ENCODE results near the gene NENF.

NENF gene

GRCh38 chr1:212458817-212459216 is 26.1 kb downstream of the NENF start:
- H3K4me3 ChIP-seq (ENCODE audit: low read length in 2 of 2): no peak overlapping the region
- no peaks in the 10 kb centered on the region for H3K27me3 ChIP-seq (ENCODE audit: control insufficient read depth in 2 of 2, insufficient read depth in 2 of 2, low read length in 2 of 2)
- H3K36me3 ChIP-seq (ENCODE audit: control insufficient read depth in 2 of 2, insufficient read depth in 2 of 2, low read length in 2 of 2): no peaks in the 10 kb centered on the region
- H3K9ac ChIP-seq (ENCODE audit: low read depth in 1 of 2, low read length in 2 of 2): no peak overlapping the region
- peaks cover 2 to 3% of the 10 kb centered on the region in 2 donors for H3K4me1 ChIP-seq (ENCODE audit: control insufficient read depth in 2 of 2, insufficient read depth in 2 of 2, low read length in 2 of 2)
- H3K9me3 ChIP-seq (ENCODE audit: control insufficient read depth in 2 of 2, low read length in 2 of 2): no peaks in the 10 kb centered on the region
- no peak overlapping the region for H3K27ac ChIP-seq (ENCODE audit: low read depth in 2 of 2, low read length in 2 of 2)

GRCh38 chr1:212459656-212460055 is 26.9 kb downstream of the NENF start:
- H3K27ac ChIP-seq (ENCODE audit: low read depth in 2 of 2, low read length in 2 of 2): no peak overlapping the region
- no peak overlapping the region for H3K9ac ChIP-seq (ENCODE audit: low read depth in 1 of 2, low read length in 2 of 2)
- H3K9me3 ChIP-seq (ENCODE audit: control insufficient read depth in 2 of 2, low read length in 2 of 2): no peaks in the 10 kb centered on the region
- H3K4me3 ChIP-seq (ENCODE audit: low read length in 2 of 2): no peak overlapping the region
- no peaks in the 10 kb centered on the region for H3K36me3 ChIP-seq (ENCODE audit: control insufficient read depth in 2 of 2, insufficient read depth in 2 of 2, low read length in 2 of 2)
- no peaks in the 10 kb centered on the region for H3K27me3 ChIP-seq (ENCODE audit: control insufficient read depth in 2 of 2, insufficient read depth in 2 of 2, low read length in 2 of 2)
- peaks cover 2 to 3% of the 10 kb centered on the region in 2 donors for H3K4me1 ChIP-seq (ENCODE audit: control insufficient read depth in 2 of 2, insufficient read depth in 2 of 2, low read length in 2 of 2)

GRCh38 chr1:212460376-212460775 is 27.7 kb downstream of the NENF start:
- H3K9ac ChIP-seq (ENCODE audit: low read depth in 1 of 2, low read length in 2 of 2): no peak overlapping the region

GRCh38 chr1:212461916-212462660 is 29.4 kb downstream of the NENF start:
- Histone ChIP-seq H3K4me1 (ENCODE audit: control insufficient read depth in 2 of 2, insufficient read depth in 2 of 2, low read length in 2 of 2) (no peaks in the 10 kb centered on the region), H3K27me3 (ENCODE audit: control insufficient read depth in 2 of 2, insufficient read depth in 2 of 2, low read length in 2 of 2) (no peaks in the 10 kb centered on the region), H3K9ac (ENCODE audit: low read depth in 1 of 2, low read length in 2 of 2) (no peak overlapping the region), H3K27ac (ENCODE audit: low read depth in 2 of 2, low read length in 2 of 2) (no peak overlapping the region), H3K4me3 (ENCODE audit: low read length in 2 of 2) (no peak overlapping the region), H3K9me3 (ENCODE audit: control insufficient read depth in 2 of 2, low read length in 2 of 2) (no peaks in the 10 kb centered on the region), H3K36me3 (ENCODE audit: control insufficient read depth in 2 of 2, insufficient read depth in 2 of 2, low read length in 2 of 2) (no peaks in the 10 kb centered on the region)

More at GRCh38 chr1:212460376-212460775, 27.7 kb downstream of the NENF start:
- Histone ChIP-seq H3K36me3 (ENCODE audit: control insufficient read depth in 2 of 2, insufficient read depth in 2 of 2, low read length in 2 of 2) (no peaks in the 10 kb centered on the region), H3K4me3 (ENCODE audit: low read length in 2 of 2) (no peak overlapping the region), H3K27me3 (ENCODE audit: control insufficient read depth in 2 of 2, insufficient read depth in 2 of 2, low read length in 2 of 2) (no peaks in the 10 kb centered on the region), H3K4me1 (ENCODE audit: control insufficient read depth in 2 of 2, insufficient read depth in 2 of 2, low read length in 2 of 2) (peaks cover 2 to 3% of the 10 kb centered on the region in 2 donors), H3K9me3 (ENCODE audit: control insufficient read depth in 2 of 2, low read length in 2 of 2) (no peaks in the 10 kb centered on the region), H3K27ac (ENCODE audit: low read depth in 2 of 2, low read length in 2 of 2) (no peak overlapping the region)

- Histone ChIP-seq H3K27ac (ENCODE audit: low read depth in 2 of 2, low read length in 2 of 2) (no peak overlapping the region), H3K9ac (ENCODE audit: low read depth in 1 of 2, low read length in 2 of 2) (no peak overlapping the region), H3K9me3 (ENCODE audit: control insufficient read depth in 2 of 2, low read length in 2 of 2) (no peaks in the 10 kb centered on the region), H3K36me3 (ENCODE audit: control insufficient read depth in 2 of 2, insufficient read depth in 2 of 2, low read length in 2 of 2) (no peaks in the 10 kb centered on the region), H3K27me3 (ENCODE audit: control insufficient read depth in 2 of 2, insufficient read depth in 2 of 2, low read length in 2 of 2) (no peaks in the 10 kb centered on the region), H3K4me3 (ENCODE audit: low read length in 2 of 2) (no peak overlapping the region), H3K4me1 (ENCODE audit: control insufficient read depth in 2 of 2, insufficient read depth in 2 of 2, low read length in 2 of 2) (no peaks in the 10 kb centered on the region)
Observed at GRCh38 chr1:212463565-212464285, 31.0 kb downstream of the NENF start.

- Histone ChIP-seq H3K9ac (ENCODE audit: low read depth in 1 of 2, low read length in 2 of 2) (no peak overlapping the region), H3K4me3 (ENCODE audit: low read length in 2 of 2) (no peak overlapping the region), H3K27ac (ENCODE audit: low read depth in 2 of 2, low read length in 2 of 2) (no peak overlapping the region), H3K27me3 (ENCODE audit: control insufficient read depth in 2 of 2, insufficient read depth in 2 of 2, low read length in 2 of 2) (no peaks in the 10 kb centered on the region), H3K36me3 (ENCODE audit: control insufficient read depth in 2 of 2, insufficient read depth in 2 of 2, low read length in 2 of 2) (no peaks in the 10 kb centered on the region), H3K4me1 (ENCODE audit: control insufficient read depth in 2 of 2, insufficient read depth in 2 of 2, low read length in 2 of 2) (no peaks in the 10 kb centered on the region), H3K9me3 (ENCODE audit: control insufficient read depth in 2 of 2, low read length in 2 of 2) (no peaks in the 10 kb centered on the region)
Observed at GRCh38 chr1:212465311-212465710, 32.6 kb downstream of the NENF start.

GRCh38 chr1:212466437-212466836 is 33.7 kb downstream of the NENF start:
- H3K36me3 ChIP-seq (ENCODE audit: control insufficient read depth in 2 of 2, insufficient read depth in 2 of 2, low read length in 2 of 2): no peaks in the 10 kb centered on the region
- no peak overlapping the region for H3K4me3 ChIP-seq (ENCODE audit: low read length in 2 of 2)
- no peaks in the 10 kb centered on the region for H3K27me3 ChIP-seq (ENCODE audit: control insufficient read depth in 2 of 2, insufficient read depth in 2 of 2, low read length in 2 of 2)
- H3K9me3 ChIP-seq (ENCODE audit: control insufficient read depth in 2 of 2, low read length in 2 of 2): no peaks in the 10 kb centered on the region
- no peak overlapping the region for H3K27ac ChIP-seq (ENCODE audit: low read depth in 2 of 2, low read length in 2 of 2)
- H3K9ac ChIP-seq (ENCODE audit: low read depth in 1 of 2, low read length in 2 of 2): no peak overlapping the region
- H3K4me1 ChIP-seq (ENCODE audit: control insufficient read depth in 2 of 2, insufficient read depth in 2 of 2, low read length in 2 of 2): no peaks in the 10 kb centered on the region

GRCh38 chr1:212466898-212467650 is 34.4 kb downstream of the NENF start:
- Histone ChIP-seq H3K4me3 (ENCODE audit: low read length in 2 of 2) (no peak overlapping the region), H3K4me1 (ENCODE audit: control insufficient read depth in 2 of 2, insufficient read depth in 2 of 2, low read length in 2 of 2) (no peaks in the 10 kb centered on the region), H3K36me3 (ENCODE audit: control insufficient read depth in 2 of 2, insufficient read depth in 2 of 2, low read length in 2 of 2) (no peaks in the 10 kb centered on the region), H3K9me3 (ENCODE audit: control insufficient read depth in 2 of 2, low read length in 2 of 2) (no peaks in the 10 kb centered on the region), H3K27ac (ENCODE audit: low read depth in 2 of 2, low read length in 2 of 2) (no peak overlapping the region), H3K27me3 (ENCODE audit: control insufficient read depth in 2 of 2, insufficient read depth in 2 of 2, low read length in 2 of 2) (no peaks in the 10 kb centered on the region), H3K9ac (ENCODE audit: low read depth in 1 of 2, low read length in 2 of 2) (no peak overlapping the region)

- Histone ChIP-seq H3K9ac (ENCODE audit: low read depth in 1 of 2, low read length in 2 of 2) (no peak overlapping the region), H3K36me3 (ENCODE audit: control insufficient read depth in 2 of 2, insufficient read depth in 2 of 2, low read length in 2 of 2) (no peaks in the 10 kb centered on the region), H3K27me3 (ENCODE audit: control insufficient read depth in 2 of 2, insufficient read depth in 2 of 2, low read length in 2 of 2) (no peaks in the 10 kb centered on the region), H3K4me1 (ENCODE audit: control insufficient read depth in 2 of 2, insufficient read depth in 2 of 2, low read length in 2 of 2) (no peaks in the 10 kb centered on the region), H3K4me3 (ENCODE audit: low read length in 2 of 2) (no peak overlapping the region), H3K27ac (ENCODE audit: low read depth in 2 of 2, low read length in 2 of 2) (no peak overlapping the region), H3K9me3 (ENCODE audit: control insufficient read depth in 2 of 2, low read length in 2 of 2) (no peaks in the 10 kb centered on the region)
Observed at GRCh38 chr1:212467843-212468482, 35.2 kb downstream of the NENF start.

Data from mucosa of rectum (tissue), 2 donors.